BE2C (cell line): Measurements from ENCODE around the gene CDX2.

Experiments
- DNase-seq: peaks from one replicate; pipeline ENCODE4 v3.0.0-alpha.2; 2020
- H3K27me3 ChIP-seq: fragments of 250-450 bp; sonication (Bioruptor Pico); 2 replicates; pipeline ENCODE4 v1.5.1; 2020; ENCODE audit warnings: mild to moderate bottlenecking
- H3K36me3 ChIP-seq: fragments of 250-450 bp; sonication (Bioruptor Pico); 2 replicates; pipeline ENCODE4 v1.5.1; 2020; ENCODE audit warnings: mild to moderate bottlenecking
- H3K4me1 ChIP-seq: fragments of 250-450 bp; sonication (Bioruptor Pico); 2 replicates; pipeline ENCODE4 v1.5.1; 2020
- H3K4me3 ChIP-seq: 2 replicates; pipeline ENCODE4 v1.5.1; 2011; ENCODE audit warnings: low read depth, low read length
- H3K9me3 ChIP-seq: fragments of 250-450 bp; sonication (Bioruptor Pico); 2 replicates; pipeline ENCODE4 v1.5.1; 2020
- CTCF ChIP-seq: IDR thresholded peaks from 2 replicates; pipeline ENCODE4 v1.5.1; 2012; ENCODE audit warnings: mild to moderate bottlenecking, low read depth, low read length

CDX2 gene

GRCh38 chr13:28002886-28003698 is 34.0 kb upstream of the CDX2 start:
- Histone ChIP-seq H3K4me3 (no peak overlapping the region), H3K4me1 (no peaks in the 10 kb centered on the region), H3K36me3 (no peaks in the 10 kb centered on the region), H3K9me3 (no peaks in the 10 kb centered on the region), H3K27me3 (peaks cover 20% of the 10 kb centered on the region)
- DNase-seq, result no peak
- no peak for TF ChIP-seq CTCF

- Histone ChIP-seq H3K36me3 (no peaks in the 10 kb centered on the region), H3K27me3 (peaks cover 20% of the 10 kb centered on the region), H3K9me3 (no peaks in the 10 kb centered on the region), H3K4me1 (no peaks in the 10 kb centered on the region), H3K4me3 (no peak overlapping the region)
- peak; percentile 36 for DNase-seq
- no peak for TF ChIP-seq CTCF
These were observed 32.8 kb upstream of the CDX2 start for GRCh38 chr13:28001837-28002473.

GRCh38 chr13:28001049-28001448 is 31.9 kb upstream of the CDX2 start:
- H3K4me3 ChIP-seq, result no peak overlapping the region
- DNase-seq, result no peak
- no peaks in the 10 kb centered on the region for H3K36me3 ChIP-seq
- peaks cover 17% of the 10 kb centered on the region for H3K27me3 ChIP-seq
- TF ChIP-seq CTCF, result no peak
- H3K9me3 ChIP-seq, result no peaks in the 10 kb centered on the region
- no peaks in the 10 kb centered on the region for H3K4me1 ChIP-seq

GRCh38 chr13:28000567-28000966 is 31.5 kb upstream of the CDX2 start:
- H3K27me3 ChIP-seq, result peaks cover 17% of the 10 kb centered on the region
- H3K36me3 ChIP-seq, result no peaks in the 10 kb centered on the region
- H3K4me1 ChIP-seq, result no peaks in the 10 kb centered on the region
- no peak overlapping the region for H3K4me3 ChIP-seq
- no peak for DNase-seq
- H3K9me3 ChIP-seq, result no peaks in the 10 kb centered on the region
- no peak for TF ChIP-seq CTCF

GRCh38 chr13:27997904-27998522 is 28.9 kb upstream of the CDX2 start:
- Histone ChIP-seq H3K4me3 (no peak overlapping the region), H3K4me1 (no peaks in the 10 kb centered on the region), H3K27me3 (peaks cover 30% of the 10 kb centered on the region), H3K36me3 (no peaks in the 10 kb centered on the region), H3K9me3 (no peaks in the 10 kb centered on the region)
- TF ChIP-seq CTCF, result peak; percentile 63
- DNase-seq, result peak; percentile 45

- DNase-seq, result no peak
- Histone ChIP-seq H3K36me3 (no peaks in the 10 kb centered on the region), H3K4me3 (no peak overlapping the region), H3K4me1 (no peaks in the 10 kb centered on the region), H3K27me3 (peaks cover 55% of the 10 kb centered on the region), H3K9me3 (no peaks in the 10 kb centered on the region)
- no peak for TF ChIP-seq CTCF
These were observed 22.8 kb upstream of the CDX2 start for GRCh38 chr13:27991881-27992280.
